SK-N-SH treated with all-trans-retinoic acid at 6 μM for 48 hours (cell line): ENCODE measurements around the gene RRAS.

Experiments
- TCF4 ChIP-seq: fragments of 250-450 bp; sonication (Bioruptor Pico); IDR thresholded peaks from 2 replicates; pipeline ENCODE4 v1.8.0; 2021; ENCODE audit warnings: mild to moderate bottlenecking, moderate library complexity, borderline replicate concordance
- ZNF565 ChIP-seq: fragments of 450-650 bp; formaldehyde crosslinking; conservative IDR thresholded peaks from 2 replicates; pipeline ENCODE4 v1.5.0; 2020; ENCODE audit warnings: low read depth, mild to moderate bottlenecking, moderate library complexity
- ZNF8 ChIP-seq: fragments of 450-650 bp; formaldehyde crosslinking; IDR thresholded peaks from 2 replicates; pipeline ENCODE4 v1.5.0; 2020; ENCODE audit warnings: mild to moderate bottlenecking, moderate library complexity

DNA sequence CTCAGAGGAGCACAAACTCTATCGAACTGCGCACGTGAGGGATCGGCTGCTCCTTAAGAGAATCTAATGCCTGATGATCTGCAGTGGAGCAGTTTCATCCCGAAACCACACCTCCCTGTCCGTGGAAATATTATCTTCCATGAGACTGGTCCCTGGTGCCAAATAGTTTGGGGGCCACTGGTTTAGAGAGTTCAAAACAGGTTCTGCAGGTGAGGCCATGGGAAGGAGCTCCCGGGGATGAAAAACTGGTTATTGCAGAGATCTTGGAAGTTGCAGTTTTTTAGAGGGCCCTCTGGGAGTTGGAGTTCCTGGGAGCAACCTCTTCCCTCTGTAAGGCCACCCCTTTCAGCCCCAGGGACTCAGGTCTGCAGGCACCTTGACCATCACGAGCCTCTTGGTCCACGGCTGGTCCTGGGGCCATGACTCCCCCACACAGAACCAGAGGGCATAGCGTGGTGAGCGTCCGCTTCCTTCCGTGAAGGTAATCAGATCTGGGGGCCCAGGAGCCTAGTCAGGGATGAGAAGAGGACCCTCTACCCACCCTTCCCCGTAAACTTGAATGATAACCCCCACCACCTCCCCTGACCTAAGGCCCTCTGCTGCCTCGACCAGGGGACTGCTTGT is 20.5 kb upstream of the RRAS start:
- TF ChIP-seq TCF4 (CRISPR knock-in tag) (no peak), ZNF8 (CRISPR knock-in tag) (no peak), ZNF565 (no peak)
